ENCODE results near the gene ARHGAP9. TPM values are rescaled to one million over a fixed set of nuclear protein-coding genes. Genes with fewer than 3 reads are reported as not detected.
"Not testable (repeated sequence)": the region's sequence is repeated elsewhere in the genome, so short reads cannot be mapped to it uniquely, and the experiment has no call there.

The ARHGAP9 gene
- total RNA-seq, 1 experiment from 2014 or later, result 0.51 TPM

DNA sequence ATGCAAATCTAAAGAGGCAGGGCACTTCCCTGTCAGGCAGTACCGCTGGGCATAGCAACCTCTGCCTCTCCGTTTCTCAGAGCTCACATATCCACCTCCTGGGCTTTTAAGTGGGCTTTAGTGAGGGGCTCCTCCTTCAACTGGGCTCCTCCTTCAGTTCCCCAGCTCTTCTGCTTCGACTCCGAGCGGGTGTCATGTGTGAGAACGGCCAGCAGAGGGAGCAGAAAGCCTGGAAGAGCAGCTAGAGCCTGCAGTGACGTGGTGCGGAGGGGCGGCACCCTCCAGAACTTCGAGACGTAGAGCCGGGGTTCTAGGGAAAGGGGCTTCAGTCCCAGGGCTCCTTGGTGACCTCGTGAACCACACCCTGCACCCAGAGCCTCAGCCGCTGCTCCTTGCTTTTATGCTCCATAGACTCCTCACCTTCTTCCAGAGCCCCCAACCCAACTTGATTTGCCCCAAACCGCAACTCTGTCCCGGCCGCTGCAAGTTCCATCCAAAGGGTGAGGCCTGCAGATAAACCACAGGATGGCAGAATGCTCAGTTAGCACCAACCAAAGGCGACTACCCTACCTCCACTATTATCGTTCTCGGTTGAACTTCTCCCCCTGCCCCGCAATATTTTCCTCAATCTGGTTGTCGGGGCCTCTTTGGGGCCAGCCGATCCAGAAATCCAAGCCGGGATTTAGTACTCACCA, 20.5 kb downstream of the ARHGAP9 start:
- peak; percentile 97 for DNase-seq (ENCODE audit: low read depth)

DNA sequence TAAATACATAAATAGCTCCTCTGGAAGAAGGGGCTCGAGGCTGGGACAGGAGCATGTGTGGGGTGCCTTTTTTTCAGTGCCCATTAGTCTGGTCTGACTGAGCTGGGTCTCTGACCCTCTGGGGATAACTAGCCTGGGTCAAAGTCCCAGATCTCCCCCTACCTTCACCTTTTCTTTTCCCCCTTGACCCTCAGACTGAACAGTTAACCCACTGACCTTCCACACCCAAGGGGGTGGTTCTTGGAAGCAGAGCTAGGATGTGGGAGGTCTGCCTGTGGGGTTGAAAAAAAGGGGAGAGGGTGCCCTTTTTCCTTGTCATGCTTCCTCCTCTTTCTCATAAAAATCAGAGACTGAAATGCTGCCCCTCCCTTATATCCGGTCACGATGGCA, 21.0 kb downstream of the ARHGAP9 start:
- no peak for DNase-seq (ENCODE audit: low read depth)

DNA sequence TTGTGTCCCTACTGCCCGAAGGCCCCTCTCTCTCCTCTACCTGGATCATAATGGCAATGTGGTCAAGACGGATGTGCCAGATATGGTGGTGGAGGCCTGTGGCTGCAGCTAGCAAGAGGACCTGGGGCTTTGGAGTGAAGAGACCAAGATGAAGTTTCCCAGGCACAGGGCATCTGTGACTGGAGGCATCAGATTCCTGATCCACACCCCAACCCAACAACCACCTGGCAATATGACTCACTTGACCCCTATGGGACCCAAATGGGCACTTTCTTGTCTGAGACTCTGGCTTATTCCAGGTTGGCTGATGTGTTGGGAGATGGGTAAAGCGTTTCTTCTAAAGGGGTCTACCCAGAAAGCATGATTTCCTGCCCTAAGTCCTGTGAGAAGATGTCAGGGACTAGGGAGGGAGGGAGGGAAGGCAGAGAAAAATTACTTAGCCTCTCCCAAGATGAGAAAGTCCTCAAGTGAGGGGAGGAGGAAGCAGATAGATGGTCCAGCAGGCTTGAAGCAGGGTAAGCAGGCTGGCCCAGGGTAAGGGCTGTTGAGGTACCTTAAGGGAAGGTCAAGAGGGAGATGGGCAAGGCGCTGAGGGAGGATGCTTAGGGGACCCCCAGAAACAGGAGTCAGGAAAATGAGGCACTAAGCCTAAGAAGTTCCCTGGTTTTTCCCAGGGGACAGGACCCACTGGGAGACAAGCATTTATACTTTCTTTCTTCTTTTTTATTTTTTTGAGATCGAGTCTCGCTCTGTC, 22.8 kb downstream of the ARHGAP9 start:
- no peak for DNase-seq (ENCODE audit: low read depth)

DNA sequence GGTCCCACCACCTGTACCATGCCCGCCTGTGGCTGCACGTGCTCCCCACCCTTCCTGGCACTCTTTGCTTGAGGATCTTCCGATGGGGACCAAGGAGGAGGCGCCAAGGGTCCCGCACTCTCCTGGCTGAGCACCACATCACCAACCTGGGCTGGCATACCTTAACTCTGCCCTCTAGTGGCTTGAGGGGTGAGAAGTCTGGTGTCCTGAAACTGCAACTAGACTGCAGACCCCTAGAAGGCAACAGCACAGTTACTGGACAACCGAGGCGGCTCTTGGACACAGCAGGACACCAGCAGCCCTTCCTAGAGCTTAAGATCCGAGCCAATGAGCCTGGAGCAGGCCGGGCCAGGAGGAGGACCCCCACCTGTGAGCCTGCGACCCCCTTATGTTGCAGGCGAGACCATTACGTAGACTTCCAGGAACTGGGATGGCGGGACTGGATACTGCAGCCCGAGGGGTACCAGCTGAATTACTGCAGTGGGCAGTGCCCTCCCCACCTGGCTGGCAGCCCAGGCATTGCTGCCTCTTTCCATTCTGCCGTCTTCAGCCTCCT, 23.4 kb downstream of the ARHGAP9 start:
- peak; percentile 61 for DNase-seq (ENCODE audit: low read depth)

DNA sequence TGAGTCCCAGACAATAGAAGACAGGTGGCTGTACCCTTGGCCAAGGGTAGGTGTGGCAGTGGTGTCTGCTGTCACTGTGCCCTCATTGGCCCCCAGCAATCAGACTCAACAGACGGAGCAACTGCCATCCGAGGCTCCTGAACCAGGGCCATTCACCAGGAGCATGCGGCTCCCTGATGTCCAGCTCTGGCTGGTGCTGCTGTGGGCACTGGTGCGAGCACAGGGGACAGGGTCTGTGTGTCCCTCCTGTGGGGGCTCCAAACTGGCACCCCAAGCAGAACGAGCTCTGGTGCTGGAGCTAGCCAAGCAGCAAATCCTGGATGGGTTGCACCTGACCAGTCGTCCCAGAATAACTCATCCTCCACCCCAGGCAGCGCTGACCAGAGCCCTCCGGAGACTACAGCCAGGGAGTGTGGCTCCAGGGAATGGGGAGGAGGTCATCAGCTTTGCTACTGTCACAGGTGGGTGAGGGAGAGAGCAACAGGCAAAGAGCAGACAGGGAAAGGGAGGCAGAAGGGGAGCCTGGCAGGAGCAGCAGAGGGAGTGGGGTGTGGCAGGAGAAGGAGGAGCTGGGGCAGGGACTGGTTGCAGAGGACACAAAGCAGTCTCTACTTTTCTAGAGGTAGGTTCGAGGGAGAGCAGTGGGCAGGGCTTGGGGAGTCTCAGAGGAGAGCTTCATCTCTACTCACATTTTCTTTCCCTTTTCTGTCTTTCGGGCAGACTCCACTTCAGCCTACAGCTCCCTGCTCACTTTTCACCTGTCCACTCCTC, 24.1 kb downstream of the ARHGAP9 start:
- no peak for DNase-seq (ENCODE audit: low read depth)

DNA sequence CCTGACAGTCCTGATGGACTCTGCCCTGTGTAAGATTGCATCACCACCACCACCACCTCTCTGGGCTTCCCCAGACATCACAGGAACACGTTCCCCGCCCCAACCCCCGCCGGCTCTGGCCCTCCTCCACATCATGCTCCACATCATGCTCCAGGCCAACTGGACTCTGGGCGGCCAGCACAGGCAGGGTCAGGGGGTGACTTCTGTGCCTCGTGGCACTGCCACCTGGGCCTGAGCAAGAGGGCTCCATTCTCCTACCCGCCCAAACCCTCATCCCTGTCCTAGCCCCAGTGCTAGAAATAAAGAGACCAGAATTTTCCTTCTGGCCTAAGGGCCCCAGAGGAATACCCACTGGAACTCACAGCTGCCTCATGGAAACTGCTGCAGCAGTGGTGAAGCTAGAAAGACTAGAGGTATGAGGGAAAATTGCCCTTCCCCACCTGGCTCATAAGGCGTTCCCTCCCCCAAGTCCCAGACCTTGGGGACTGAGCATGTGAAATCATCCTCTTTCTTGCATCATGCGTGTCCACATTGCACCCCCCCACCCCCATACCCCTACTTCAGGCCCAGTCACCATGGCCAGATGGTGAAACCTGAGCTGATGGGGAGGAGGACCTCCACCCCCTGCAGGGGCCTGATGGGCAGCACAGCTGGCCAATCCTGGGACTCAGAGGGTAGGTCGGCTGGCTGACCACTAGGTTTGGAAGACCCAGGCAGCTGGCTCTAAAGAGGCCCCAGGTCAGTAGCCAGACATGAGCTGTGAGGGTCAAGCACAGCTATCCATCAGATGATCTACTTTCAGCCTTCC, 24.9 kb downstream of the ARHGAP9 start, which contains the start of gene INHBE:
Gene INHBE, plus strand, starts transcription at position 742 of the 808 bp plus-strand sequence. CDS start 230 bp downstream, outside the sequence.
- DNase-seq (ENCODE audit: low read depth), result peak; percentile 58

DNA sequence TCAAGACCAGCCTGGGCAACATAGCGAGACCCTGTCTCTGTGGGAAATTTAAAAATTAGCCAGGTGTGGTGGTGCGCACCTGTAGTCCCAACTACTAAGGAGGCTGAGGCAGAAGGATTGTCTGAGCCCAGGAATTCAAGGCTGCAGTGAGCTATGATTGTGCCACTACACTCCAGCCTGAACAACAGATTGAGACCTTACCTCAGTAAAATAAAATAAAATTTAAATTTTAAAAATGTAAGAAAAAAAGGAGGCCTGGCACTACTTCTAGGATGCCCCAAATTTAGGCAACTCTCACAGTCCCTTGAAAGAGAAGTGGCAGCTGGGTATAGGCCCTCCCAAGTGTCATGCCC, 25.5 kb downstream of the ARHGAP9 start:
- DNase-seq (ENCODE audit: low read depth), result no peak

DNA sequence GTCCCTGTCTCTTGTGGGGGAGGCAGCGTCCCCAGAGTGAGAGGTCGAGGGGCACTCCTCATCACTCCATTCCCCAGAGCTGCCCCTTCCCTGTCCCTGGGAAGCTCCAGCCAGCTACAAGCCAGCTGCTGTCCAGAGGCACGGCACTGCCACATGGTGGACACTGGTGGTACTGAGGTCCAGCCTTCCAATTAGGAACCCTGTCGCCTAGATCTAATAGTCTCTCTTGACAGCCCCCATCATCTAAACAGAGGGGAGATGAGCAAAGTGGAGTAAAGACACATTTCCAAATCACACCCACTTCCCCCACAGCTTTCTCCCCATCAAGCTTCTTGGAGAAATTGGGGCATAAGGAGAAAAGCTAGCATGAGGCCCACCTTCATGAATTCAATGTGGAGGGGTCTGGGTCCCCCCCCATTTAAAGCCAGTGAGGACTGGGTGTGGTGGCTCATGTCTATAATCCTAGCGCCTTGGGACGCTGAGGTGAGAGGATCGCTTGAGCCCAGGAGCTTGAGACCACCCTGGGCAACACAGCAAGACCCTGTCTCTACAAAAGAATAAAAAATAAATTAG, 26.6 kb downstream of the ARHGAP9 start:
- peak; percentile 80 for DNase-seq (ENCODE audit: low read depth)

DNA sequence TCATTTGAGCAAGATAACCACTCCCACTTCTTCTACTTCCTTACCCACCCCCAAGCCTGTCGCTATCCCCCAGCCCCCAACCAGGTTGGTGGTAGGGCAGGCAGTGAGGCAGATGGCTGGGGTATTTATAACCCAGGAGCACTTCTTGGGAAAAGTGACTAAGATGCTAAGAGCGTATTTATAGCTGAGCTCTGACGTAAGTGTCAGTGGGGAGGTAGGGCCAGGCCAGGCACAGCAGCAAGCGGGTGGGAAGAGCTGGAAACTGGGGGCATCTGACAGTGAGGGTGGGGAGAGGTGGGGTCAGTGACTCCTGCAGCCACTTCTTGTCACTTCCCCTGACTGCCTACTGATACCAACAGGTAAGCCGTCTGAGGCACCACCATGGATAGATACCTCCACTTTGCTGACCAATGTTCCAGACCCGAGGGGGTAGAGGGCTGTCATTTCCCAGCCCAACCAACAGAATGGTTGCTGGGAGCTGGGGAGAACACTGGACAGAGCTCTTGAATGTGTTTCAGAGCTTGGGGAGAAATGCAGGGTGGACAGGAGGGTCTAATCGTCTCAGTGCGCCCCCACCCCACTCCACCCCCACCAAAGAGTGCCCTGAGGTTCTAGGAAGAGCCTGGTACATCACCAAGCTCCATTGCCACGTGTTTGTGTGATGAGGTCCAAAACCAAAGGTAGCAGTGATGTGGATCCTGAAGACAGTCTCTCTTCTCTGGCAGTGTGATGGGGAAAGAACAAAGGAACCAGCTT, 27.3 kb downstream of the ARHGAP9 start:
- DNase-seq (ENCODE audit: low read depth), result peak; percentile 50

DNA sequence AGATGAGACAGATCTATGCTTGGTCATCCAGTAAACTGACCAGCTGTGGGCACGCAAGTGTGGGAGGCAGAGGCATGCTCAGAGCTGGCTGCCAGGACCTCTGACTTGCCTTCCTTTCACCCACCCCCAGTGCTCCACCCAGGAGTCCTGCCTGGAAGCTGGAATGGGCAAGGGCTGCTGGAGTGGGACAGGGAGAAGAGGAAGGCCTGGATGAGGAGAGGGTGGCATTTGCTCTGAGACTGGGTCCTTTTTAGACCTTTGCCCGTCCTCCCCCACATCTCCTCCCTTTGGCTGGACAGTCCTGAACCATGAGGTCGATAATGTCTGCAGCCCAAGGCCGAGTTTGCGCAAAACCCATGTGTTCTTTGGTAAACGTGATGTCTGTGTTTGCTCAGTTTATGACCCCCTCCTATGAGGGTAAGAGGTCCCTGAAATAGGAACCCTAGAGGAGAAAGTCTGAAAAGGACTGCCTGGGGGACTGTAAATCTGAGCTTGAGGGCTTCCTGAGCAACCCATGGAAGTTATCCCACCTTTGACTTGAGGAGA, 28.4 kb downstream of the ARHGAP9 start:
- DNase-seq (ENCODE audit: low read depth), result no peak

DNA sequence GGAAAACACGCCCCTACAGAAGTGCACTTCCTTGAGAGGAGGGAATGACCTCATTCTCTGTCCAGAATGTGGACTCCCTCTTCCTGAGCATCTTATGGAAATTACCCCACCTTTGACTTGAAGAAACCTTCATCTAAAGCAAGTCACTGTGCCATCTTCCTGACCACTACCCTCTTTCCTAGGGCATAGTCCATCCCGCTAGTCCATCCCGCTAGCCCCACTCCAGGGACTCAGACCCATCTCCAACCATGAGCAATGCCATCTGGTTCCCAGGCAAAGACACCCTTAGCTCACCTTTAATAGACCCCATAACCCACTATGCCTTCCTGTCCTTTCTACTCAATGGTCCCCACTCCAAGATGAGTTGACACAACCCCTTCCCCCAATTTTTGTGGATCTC, 29.6 kb downstream of the ARHGAP9 start:
- no peak for DNase-seq (ENCODE audit: low read depth)

DNA sequence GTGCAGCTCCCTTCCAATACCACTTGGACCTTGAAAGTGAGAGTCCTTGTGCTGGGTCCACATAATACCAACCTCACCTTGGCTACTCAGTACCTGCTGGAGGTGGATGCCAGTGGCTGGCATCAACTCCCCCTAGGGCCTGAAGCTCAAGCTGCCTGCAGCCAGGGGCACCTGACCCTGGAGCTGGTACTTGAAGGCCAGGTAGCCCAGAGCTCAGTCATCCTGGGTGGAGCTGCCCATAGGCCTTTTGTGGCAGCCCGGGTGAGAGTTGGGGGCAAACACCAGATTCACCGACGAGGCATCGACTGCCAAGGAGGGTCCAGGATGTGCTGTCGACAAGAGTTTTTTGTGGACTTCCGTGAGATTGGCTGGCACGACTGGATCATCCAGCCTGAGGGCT, 30.3 kb downstream of the ARHGAP9 start:
- DNase-seq (ENCODE audit: low read depth), result no peak

DNA sequence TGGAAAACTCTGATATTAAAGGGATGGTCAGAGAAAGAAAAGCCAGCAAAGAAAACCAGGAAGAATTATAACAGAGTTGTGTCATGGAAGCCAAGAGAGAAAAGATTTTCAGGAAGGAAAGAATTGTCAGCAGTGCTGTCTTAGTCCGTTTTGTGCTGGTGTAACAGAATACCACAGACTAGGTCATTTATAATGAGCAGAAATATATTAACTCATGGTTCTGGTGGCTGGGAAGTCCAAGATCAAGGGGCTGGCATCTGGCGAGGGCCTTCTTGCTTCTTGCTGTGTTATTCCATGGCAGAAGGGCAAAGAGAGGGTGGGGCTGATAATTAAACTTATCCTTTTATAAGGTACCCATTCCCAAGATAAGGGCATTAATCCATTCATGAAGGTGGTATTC, 31.0 kb downstream of the ARHGAP9 start:
- DNase-seq (ENCODE audit: low read depth), result no peak

DNA sequence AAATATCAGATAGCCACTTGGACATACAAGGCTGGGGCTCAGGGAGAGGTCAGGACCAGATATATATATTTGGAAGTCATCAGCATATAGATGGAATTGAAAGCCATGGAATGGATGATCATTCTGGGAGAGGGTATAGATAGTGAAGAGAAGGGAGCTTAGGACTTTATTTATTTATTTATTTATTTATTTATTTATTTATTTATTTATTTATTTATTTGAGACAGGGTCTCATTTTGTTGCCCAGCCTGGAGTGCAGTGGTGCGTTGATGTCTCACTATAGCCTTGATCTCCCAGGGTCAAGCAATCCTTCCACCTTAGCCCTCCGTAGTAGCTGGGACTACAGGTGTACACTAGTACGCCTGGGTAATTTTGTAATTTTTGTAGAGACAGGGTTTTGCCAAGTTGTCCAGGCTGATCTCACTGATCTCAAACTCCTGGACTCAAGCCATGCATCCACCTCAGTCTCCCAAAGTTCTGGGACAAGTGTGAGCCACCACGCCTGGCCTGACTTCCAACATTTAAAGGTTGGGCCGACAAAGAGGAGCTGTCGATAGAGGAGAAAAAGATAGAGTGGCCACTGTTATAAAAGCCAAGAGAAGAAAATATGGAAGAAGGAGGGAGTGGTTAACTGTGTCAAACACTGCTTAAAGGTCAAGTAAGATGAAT, 33.2 kb downstream of the ARHGAP9 start:
- DNase-seq (ENCODE audit: low read depth), result no peak

DNA sequence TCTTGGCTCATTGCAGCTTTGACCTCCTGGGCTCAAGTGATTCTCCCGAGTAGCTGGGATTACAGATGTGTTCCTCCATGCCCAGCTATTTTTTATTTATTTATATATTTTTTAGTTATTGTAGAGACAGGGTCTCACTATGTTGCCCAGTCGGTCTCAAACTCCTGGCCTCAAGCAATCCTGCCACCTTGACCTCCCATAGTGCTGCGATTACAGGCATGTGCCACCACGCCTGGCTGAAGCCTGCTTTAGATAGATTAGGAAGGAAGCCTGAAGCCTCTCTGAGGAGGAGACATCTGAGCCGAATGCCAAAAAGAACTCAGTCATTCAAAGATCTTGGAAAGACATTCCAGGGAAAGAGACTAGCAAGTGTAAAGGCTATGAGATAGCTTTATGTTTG, 34.9 kb downstream of the ARHGAP9 start:
- no peak for DNase-seq (ENCODE audit: low read depth)

DNA sequence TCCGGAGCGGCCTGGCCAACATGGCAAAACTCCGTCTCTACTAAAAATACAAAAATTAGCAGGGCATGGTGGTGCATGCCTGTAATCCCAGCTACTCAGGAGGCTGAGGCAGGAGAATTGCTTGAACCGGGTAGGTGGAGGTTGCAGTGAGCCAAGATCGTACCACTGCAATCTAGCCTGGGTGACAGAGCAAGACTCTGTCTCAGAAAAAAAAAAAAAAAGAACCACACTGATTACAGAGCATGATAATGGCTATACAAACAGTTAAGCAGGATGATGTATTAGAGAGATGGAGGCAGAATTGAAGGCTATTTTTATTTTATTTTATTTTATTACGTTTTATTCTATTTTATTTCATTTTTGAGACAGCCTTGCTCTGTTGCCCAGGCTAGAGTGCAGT, 35.3 kb downstream of the ARHGAP9 start:
- not testable (repeated sequence) for DNase-seq (ENCODE audit: low read depth)

DNA sequence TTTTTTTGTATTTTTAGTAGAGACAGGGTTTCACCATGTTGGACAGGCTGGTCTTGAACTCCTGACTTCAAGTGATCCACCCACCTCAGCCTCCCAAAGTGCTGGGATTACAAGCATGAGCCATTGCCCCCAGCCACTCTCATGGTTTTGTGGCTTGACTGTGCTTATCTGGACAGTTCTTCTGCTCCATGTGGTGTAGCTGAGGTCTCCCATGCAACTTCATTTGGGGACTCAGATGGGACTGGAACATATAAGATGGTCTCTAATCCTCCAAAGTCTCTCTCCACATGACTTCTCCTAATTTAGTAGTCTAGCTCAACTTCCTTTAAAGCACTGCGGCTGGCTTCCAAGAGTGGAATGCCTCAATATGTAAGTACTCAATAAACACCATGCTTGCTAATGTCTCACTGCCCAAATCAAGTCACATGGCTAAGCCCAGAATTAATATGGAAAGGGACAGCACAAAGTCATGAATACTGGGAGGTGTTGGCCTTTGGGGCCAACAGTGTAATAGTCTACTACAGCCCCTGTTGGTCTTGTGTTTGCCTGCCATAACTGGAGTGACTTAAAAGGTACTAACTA, 37.7 kb downstream of the ARHGAP9 start:
- DNase-seq (ENCODE audit: low read depth), result no peak

DNA sequence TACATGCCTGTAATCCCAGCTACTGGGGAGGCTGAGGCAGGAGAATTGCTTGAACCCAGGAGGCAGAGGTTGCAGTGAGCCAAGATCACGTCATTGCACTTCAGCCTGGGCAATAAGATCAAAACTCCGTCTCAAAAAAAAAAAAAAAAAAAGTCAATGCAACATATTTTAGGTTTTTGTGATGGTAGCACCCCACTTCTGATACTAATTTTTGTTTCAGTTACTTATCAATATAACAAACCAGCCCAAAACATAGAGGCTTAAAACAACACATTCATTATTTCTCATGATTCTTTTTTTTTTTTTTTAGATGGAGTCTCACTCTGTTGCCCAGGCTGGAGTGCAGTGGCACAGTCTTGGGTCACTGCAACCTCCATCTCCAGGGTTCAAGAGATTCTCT, 38.3 kb downstream of the ARHGAP9 start:
- DNase-seq (ENCODE audit: low read depth), result not testable (repeated sequence)

DNA sequence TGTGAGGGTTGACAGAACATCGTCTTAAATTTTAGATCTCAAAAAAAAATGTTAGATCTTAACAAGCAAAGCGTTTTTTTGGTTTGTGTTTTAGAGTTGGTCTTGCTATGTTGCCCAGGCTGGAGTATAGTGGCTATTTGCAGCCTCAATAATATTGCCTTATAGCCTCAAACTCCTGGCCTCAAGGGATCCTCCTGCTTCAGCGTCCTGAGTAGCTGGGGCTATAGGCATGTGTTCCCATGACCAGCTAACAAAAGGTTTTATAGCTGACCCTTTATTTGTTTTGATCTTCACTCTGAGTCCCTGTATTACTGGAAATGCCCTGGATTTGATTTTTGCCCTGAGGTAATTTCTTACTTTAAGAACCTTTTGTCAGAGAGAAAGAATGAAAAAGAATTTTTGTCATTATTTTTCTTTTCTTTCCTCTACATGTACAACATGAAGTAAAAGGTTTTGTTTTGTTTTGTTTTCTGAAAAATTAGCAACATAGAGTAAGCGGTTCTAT, 39.9 kb downstream of the ARHGAP9 start:
- no peak for DNase-seq (ENCODE audit: low read depth)
